ENCODE data around the gene RXRB. TPM values are rescaled to one million over a fixed set of nuclear protein-coding genes. Genes with fewer than 3 reads are reported as not detected.

The RXRB gene

Small RNA genes lying within 50 kb of the gene (small RNA-seq; reads per million reads assigned to genes)
- gene MIR219A1 (ENCODE audit: insufficient read depth) (10.7 reads per million, percentile 86 among the genes with 10 or more reads in this experiment), gene RNY4P10 (ENCODE audit: insufficient read depth) (not detected)

Measured in mesendoderm (in vitro differentiated cells).